Liver (tissue), 9 donors: Measurements from ENCODE around the gene GRIN2A. TPM values are rescaled to one million over a fixed set of nuclear protein-coding genes. Genes with fewer than 3 reads are reported as not detected.

ENCODE experiments used
- DNase-seq: peaks from one replicate; pipeline ENCODE4 v3.0.0-alpha.2; 2017; ENCODE audit warnings: low spot score
- H3K27ac ChIP-seq, 2 donors: one replicate each; pipeline ENCODE4 v1.7.0; 2013; ENCODE audit warnings: inconsistent platforms in 2 of 2, low read length in 2 of 2, control low read depth in 1 of 2, low read depth in 1 of 2, mild to moderate bottlenecking in 1 of 2
- H3K27me3 ChIP-seq, 4 donors: one replicate each; pipeline versions ENCODE4 v1.6.1 to v1.7.0; 2013; ENCODE audit warnings: low read length in 3 of 4, inconsistent platforms in 1 of 4, mild to moderate bottlenecking in 1 of 4, moderate library complexity in 1 of 4; ENCODE audit not compliant: control insufficient read depth in 4 of 4, insufficient read depth in 4 of 4
- H3K36me3 ChIP-seq, 4 donors: one replicate each; pipeline versions ENCODE4 v1.6.1 to v1.7.0; 2013; ENCODE audit warnings: low read length in 3 of 4, mild to moderate bottlenecking in 3 of 4, low read depth in 1 of 4, moderate library complexity in 1 of 4; ENCODE audit not compliant: control insufficient read depth in 4 of 4, insufficient read depth in 3 of 4
- H3K4me1 ChIP-seq, 4 donors: one replicate each; pipeline versions ENCODE4 v1.6.1 to v1.7.0; 2013; ENCODE audit warnings: low read length in 3 of 4, mild to moderate bottlenecking in 3 of 4, moderate library complexity in 1 of 4; ENCODE audit not compliant: control insufficient read depth in 4 of 4, insufficient read depth in 4 of 4
- H3K4me3 ChIP-seq, 3 donors: one replicate each; pipeline versions ENCODE4 v1.6.1 to v1.7.0; 2013; ENCODE audit warnings: low read length in 3 of 3, control low read depth in 1 of 3, low read depth in 1 of 3, mild to moderate bottlenecking in 1 of 3
- H3K9ac ChIP-seq, 2 donors: one replicate each; pipeline ENCODE4 v1.7.0; 2013; ENCODE audit warnings: low read length in 2 of 2, mild to moderate bottlenecking in 2 of 2, moderate library complexity in 2 of 2, control low read depth in 1 of 2, low read depth in 1 of 2
- H3K9me3 ChIP-seq, 4 donors: one replicate each; pipeline versions ENCODE4 v1.6.1 to v1.7.0; 2013; ENCODE audit warnings: low read length in 3 of 4; ENCODE audit not compliant: control insufficient read depth in 4 of 4
- EGR1 ChIP-seq, 2 donors: IDR thresholded peaks; 2 replicates each; pipeline ENCODE4 v1.6.1; 2016 to 2018; ENCODE audit warnings: antibody characterized with exemption in 2 of 2, low read depth in 2 of 2
- FOXA1 ChIP-seq: IDR thresholded peaks from 2 replicates; pipeline ENCODE4 v1.6.1; 2016; ENCODE audit warnings: antibody characterized with exemption
- FOXA2 ChIP-seq: IDR thresholded peaks from 2 replicates; pipeline ENCODE4 v1.6.1; 2016; ENCODE audit warnings: antibody characterized with exemption
- HNF4A ChIP-seq, 2 donors: conservative IDR thresholded peaks; 2 replicates each; pipeline ENCODE4 v1.6.1; 2016; ENCODE audit warnings: antibody characterized with exemption in 2 of 2, mild to moderate bottlenecking in 2 of 2
- HNF4G ChIP-seq: IDR thresholded peaks from 2 replicates; pipeline ENCODE4 v1.6.1; 2016; ENCODE audit warnings: antibody characterized with exemption
- MAX ChIP-seq: IDR thresholded peaks from 2 replicates; pipeline ENCODE4 v1.6.1; 2016; ENCODE audit warnings: antibody characterized with exemption
- NR2F2 ChIP-seq: IDR thresholded peaks from 2 replicates; pipeline ENCODE4 v1.6.1; 2016; ENCODE audit warnings: antibody characterized with exemption
- RAD21 ChIP-seq, 2 donors: IDR thresholded peaks; 2 replicates each; pipeline ENCODE4 v1.6.1; 2016; ENCODE audit warnings: antibody characterized with exemption in 2 of 2, mild to moderate bottlenecking in 2 of 2
- SP1 ChIP-seq: IDR thresholded peaks from 2 replicates; pipeline ENCODE4 v1.6.1; 2018; ENCODE audit warnings: antibody characterized with exemption, mild to moderate bottlenecking
- TAF1 ChIP-seq: conservative IDR thresholded peaks from 2 replicates; pipeline ENCODE4 v1.6.1; 2016; ENCODE audit warnings: antibody characterized with exemption, mild to moderate bottlenecking
- YY1 ChIP-seq: IDR thresholded peaks from 2 replicates; pipeline ENCODE4 v1.6.1; 2016; ENCODE audit warnings: antibody characterized with exemption, mild to moderate bottlenecking
- ZBTB33 ChIP-seq: IDR thresholded peaks from 2 replicates; pipeline ENCODE4 v1.6.1; 2016; ENCODE audit warnings: antibody characterized with exemption
- WGBS: extraction: QIAGEN DNeasy Blood & Tissue Kit; methylation state at CpG from one replicate; pipeline ENCODE4 v1.1.7; 2013; 5-methylcytosine and 5-hydroxymethylcytosine counted together
- polyA plus RNA-seq, 2 donors: library from polyadenylated mRNA; stranded (reverse) in 1 of 2; unstranded in 1 of 2; fragments of 200-250 nt in 1 of 2; fragments of >200 nt in 1 of 2; fragmentation: Nextera tagmentation in 1 of 2; extraction: Ambion mirVana in 1 of 2; gene quantifications; one replicate each; pipeline versions ENCODE4 v1.2.1 to v1.2.3, GENCODE V29; 2013 to 2015
- total RNA-seq, 2 donors: library from RNA; depleted of rRNA; stranded (reverse); fragments of >200 nt; gene quantifications; one replicate each; pipeline ENCODE4 v1.2.3, GENCODE V29; 2014
- TF ChIP-seq, protein P1 (sequence below): fragments of 150-350 bp; IDR thresholded peaks from 2 replicates; pipeline ENCODE4 v1.5.1; 2017; ENCODE audit warnings: improper control_type of control experiment, low read depth, low read length; ENCODE audit not compliant: missing input control
- TF ChIP-seq, protein P2 (sequence below): IDR thresholded peaks from 2 replicates; pipeline ENCODE4 v1.6.1; 2016; ENCODE audit warnings: antibody characterized with exemption, mild to moderate bottlenecking
- donor health status: healthy.
- donor health status: healthy.
- donor health status: healthy.
- donor health status: healthy.
- donor health status: healthy.

The GRIN2A gene
- total and polyA plus RNA-seq, 4 donors, result under 0.01 to 0.08 (median 0.07) TPM; not detected in 1

- H3K9ac ChIP-seq, result no peak overlapping the region
- no peaks in the 10 kb centered on the region for H3K4me1 ChIP-seq
- DNase-seq, result no peak
- TF ChIP-seq YY1 (no peak), ZBTB33 (no peak), HNF4G (no peak), FOXA1 (no peak), RAD21 (IDR thresholded peaks at IDR 0.05) (no peak), FOXA2 (no peak), TAF1 (no peak), NR2F2 (no peak), SP1 (no peak), EGR1 (IDR thresholded peaks at IDR 0.05; ENCODE audit: low read depth in 2 of 2) (no peak), HNF4A (conservative IDR thresholded peaks at IDR 0.05) (no peak), MAX (no peak)
- TF ChIP-seq, protein P1, sequence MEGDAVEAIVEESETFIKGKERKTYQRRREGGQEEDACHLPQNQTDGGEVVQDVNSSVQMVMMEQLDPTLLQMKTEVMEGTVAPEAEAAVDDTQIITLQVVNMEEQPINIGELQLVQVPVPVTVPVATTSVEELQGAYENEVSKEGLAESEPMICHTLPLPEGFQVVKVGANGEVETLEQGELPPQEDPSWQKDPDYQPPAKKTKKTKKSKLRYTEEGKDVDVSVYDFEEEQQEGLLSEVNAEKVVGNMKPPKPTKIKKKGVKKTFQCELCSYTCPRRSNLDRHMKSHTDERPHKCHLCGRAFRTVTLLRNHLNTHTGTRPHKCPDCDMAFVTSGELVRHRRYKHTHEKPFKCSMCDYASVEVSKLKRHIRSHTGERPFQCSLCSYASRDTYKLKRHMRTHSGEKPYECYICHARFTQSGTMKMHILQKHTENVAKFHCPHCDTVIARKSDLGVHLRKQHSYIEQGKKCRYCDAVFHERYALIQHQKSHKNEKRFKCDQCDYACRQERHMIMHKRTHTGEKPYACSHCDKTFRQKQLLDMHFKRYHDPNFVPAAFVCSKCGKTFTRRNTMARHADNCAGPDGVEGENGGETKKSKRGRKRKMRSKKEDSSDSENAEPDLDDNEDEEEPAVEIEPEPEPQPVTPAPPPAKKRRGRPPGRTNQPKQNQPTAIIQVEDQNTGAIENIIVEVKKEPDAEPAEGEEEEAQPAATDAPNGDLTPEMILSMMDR, result no peak
- H3K27me3 ChIP-seq, result no peaks in the 10 kb centered on the region
- H3K9me3 ChIP-seq, result no peaks in the 10 kb centered on the region
- no peak overlapping the region for H3K4me3 ChIP-seq
- H3K36me3 ChIP-seq, result peaks cover 0 to 3% (median under 1%) of the 10 kb centered on the region in 4 donors
- WGBS, result 78% methylated on average over 8 of the region's 8 CpGs
- no peak overlapping the region for H3K27ac ChIP-seq
Measured at GRCh38 chr16:9798952-9799580, 383.2 kb downstream of the GRIN2A start.

- Histone ChIP-seq H3K36me3 (peaks cover 0 to 3% (median under 1%) of the 10 kb centered on the region in 4 donors), H3K27ac (no peak overlapping the region), H3K4me3 (no peak overlapping the region), H3K4me1 (no peaks in the 10 kb centered on the region), H3K27me3 (no peaks in the 10 kb centered on the region), H3K9me3 (no peaks in the 10 kb centered on the region), H3K9ac (no peak overlapping the region)
- no peak for DNase-seq
- 67% methylated on average over 1 of the region's 1 CpG for WGBS
- no peak for TF ChIP-seq TAF1
- no peak for TF ChIP-seq ZBTB33
- TF ChIP-seq SP1, result no peak
- TF ChIP-seq, protein P2, sequence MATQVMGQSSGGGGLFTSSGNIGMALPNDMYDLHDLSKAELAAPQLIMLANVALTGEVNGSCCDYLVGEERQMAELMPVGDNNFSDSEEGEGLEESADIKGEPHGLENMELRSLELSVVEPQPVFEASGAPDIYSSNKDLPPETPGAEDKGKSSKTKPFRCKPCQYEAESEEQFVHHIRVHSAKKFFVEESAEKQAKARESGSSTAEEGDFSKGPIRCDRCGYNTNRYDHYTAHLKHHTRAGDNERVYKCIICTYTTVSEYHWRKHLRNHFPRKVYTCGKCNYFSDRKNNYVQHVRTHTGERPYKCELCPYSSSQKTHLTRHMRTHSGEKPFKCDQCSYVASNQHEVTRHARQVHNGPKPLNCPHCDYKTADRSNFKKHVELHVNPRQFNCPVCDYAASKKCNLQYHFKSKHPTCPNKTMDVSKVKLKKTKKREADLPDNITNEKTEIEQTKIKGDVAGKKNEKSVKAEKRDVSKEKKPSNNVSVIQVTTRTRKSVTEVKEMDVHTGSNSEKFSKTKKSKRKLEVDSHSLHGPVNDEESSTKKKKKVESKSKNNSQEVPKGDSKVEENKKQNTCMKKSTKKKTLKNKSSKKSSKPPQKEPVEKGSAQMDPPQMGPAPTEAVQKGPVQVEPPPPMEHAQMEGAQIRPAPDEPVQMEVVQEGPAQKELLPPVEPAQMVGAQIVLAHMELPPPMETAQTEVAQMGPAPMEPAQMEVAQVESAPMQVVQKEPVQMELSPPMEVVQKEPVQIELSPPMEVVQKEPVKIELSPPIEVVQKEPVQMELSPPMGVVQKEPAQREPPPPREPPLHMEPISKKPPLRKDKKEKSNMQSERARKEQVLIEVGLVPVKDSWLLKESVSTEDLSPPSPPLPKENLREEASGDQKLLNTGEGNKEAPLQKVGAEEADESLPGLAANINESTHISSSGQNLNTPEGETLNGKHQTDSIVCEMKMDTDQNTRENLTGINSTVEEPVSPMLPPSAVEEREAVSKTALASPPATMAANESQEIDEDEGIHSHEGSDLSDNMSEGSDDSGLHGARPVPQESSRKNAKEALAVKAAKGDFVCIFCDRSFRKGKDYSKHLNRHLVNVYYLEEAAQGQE, result no peak
Measured at GRCh38 chr16:9798474-9798873, 383.8 kb downstream of the GRIN2A start.
